Measurements from ENCODE around the gene MMP1. TPM values are rescaled to one million over a fixed set of nuclear protein-coding genes. Genes with fewer than 3 reads are reported as not detected.
A peak's percentile ranks its signal among the peaks of the same experiment; 100 is the strongest.

Gene MMP1
- total RNA-seq, 4 donors from 2014 or later, result 0.19 to 0.22 TPM; not detected in 2

- Histone ChIP-seq H3K27me3 (peaks cover 0 to 32% (median 0%) of the 10 kb centered on the region in 4 donors), H3K9me3 (no peaks in the 10 kb centered on the region), H3K36me3 (no peaks in the 10 kb centered on the region), H3K27ac (no peak overlapping the region), H3K4me1 (no peaks in the 10 kb centered on the region), H3K4me3 (no peak overlapping the region)
- DNase-seq, result no peak
- WGBS, 2 donors, result 74 to 87% methylated on average over 14 to 18 of the region's 18 CpGs
- TF ChIP-seq POLR2A (IDR thresholded peaks at IDR 0.05) (no peak), CTCF (IDR thresholded peaks at IDR 0.05) (no peak)
- intact Hi-C loops (cut with DNase I), result no loop called here
Measured at GRCh38 chr11:102767800-102768199, 30.2 kb downstream of the MMP1 start.

GRCh38 chr11:102763440-102763839 lies 34.5 kb downstream of the MMP1 start:
- no peak for TF ChIP-seq CTCF (IDR thresholded peaks at IDR 0.05)
- TF ChIP-seq POLR2A (IDR thresholded peaks at IDR 0.05), result no peak
- WGBS, 2 donors, result 36 to 69% methylated on average over 2 of the region's 2 CpGs
- no peaks in the 10 kb centered on the region for H3K9me3 ChIP-seq
- no peak overlapping the region for H3K27ac ChIP-seq
- intact Hi-C loops (cut with DNase I), result no loop called here
- H3K27me3 ChIP-seq, result peaks cover 0 to 34% (median 0%) of the 10 kb centered on the region in 4 donors
- H3K4me1 ChIP-seq, result peaks cover 0 to 14% (median 0%) of the 10 kb centered on the region in 3 donors
- DNase-seq, result no peak
- H3K4me3 ChIP-seq, result no peak overlapping the region
- no peaks in the 10 kb centered on the region for H3K36me3 ChIP-seq

GRCh38 chr11:102762361-102762767 lies 35.6 kb downstream of the MMP1 start:
- H3K27ac ChIP-seq, result no peak overlapping the region
- TF ChIP-seq POLR2A (IDR thresholded peaks at IDR 0.05) (no peak), CTCF (IDR thresholded peaks at IDR 0.05) (no peak)
- no peaks in the 10 kb centered on the region for H3K9me3 ChIP-seq
- no peak for DNase-seq
- H3K27me3 ChIP-seq, result peaks cover 0 to 28% (median 0%) of the 10 kb centered on the region in 4 donors
- intact Hi-C loops (cut with DNase I), result no loop called here
- WGBS, 2 donors, result 31 to 48% methylated on average over 2 of the region's 2 CpGs
- H3K36me3 ChIP-seq, result no peaks in the 10 kb centered on the region
- H3K4me3 ChIP-seq, result no peak overlapping the region
- peaks cover 0 to 14% (median 0%) of the 10 kb centered on the region in 3 donors for H3K4me1 ChIP-seq

- no peaks in the 10 kb centered on the region for H3K9me3 ChIP-seq
- H3K27me3 ChIP-seq, result peaks cover 0 to 22% (median 0%) of the 10 kb centered on the region in 4 donors
- no peak for DNase-seq
- H3K27ac ChIP-seq, result no peak overlapping the region
- TF ChIP-seq CTCF (IDR thresholded peaks at IDR 0.05) (no peak), POLR2A (IDR thresholded peaks at IDR 0.05) (no peak)
- WGBS, 2 donors, result 82 to 87% methylated on average over 4 of the region's 4 CpGs
- no peak overlapping the region for H3K4me3 ChIP-seq
- H3K36me3 ChIP-seq, result no peaks in the 10 kb centered on the region
- intact Hi-C loops (cut with DNase I), result no loop called here
- peaks cover 0 to 14% (median 0%) of the 10 kb centered on the region in 3 donors for H3K4me1 ChIP-seq
Measured at GRCh38 chr11:102761646-102762238, 36.2 kb downstream of the MMP1 start.

- WGBS, 2 donors, result 22 to 29% methylated on average over 4 of the region's 4 CpGs
- intact Hi-C loops (cut with DNase I), result no loop called here
- no peaks in the 10 kb centered on the region for H3K9me3 ChIP-seq
- H3K4me3 ChIP-seq, result no peak overlapping the region
- peaks cover 0 to 17% (median 0%) of the 10 kb centered on the region in 4 donors for H3K27me3 ChIP-seq
- no peak for DNase-seq
- no peaks in the 10 kb centered on the region for H3K36me3 ChIP-seq
- H3K4me1 ChIP-seq, result peaks cover 0 to 14% (median 0%) of the 10 kb centered on the region in 3 donors
- TF ChIP-seq POLR2A (IDR thresholded peaks at IDR 0.05), result no peak
- no peak for TF ChIP-seq CTCF (IDR thresholded peaks at IDR 0.05)
- peak overlapping the region in 1 of 4 donors; percentile 3 for H3K27ac ChIP-seq
Measured at GRCh38 chr11:102760344-102761035, 37.5 kb downstream of the MMP1 start.

Measured in esophagus squamous epithelium (tissue), 5 donors.